ENCODE measurements around the gene CYSRT1. TPM values are rescaled to one million over a fixed set of nuclear protein-coding genes. Genes with fewer than 3 reads are reported as not detected.

The CYSRT1 gene
- total RNA-seq, 1 experiment from 2014 or later = 1.4 TPM

- Mint-ChIP-seq H3K9me3 (ENCODE audit: unreplicated experiment) (no peaks in the 10 kb centered on the region), H3K36me3 (ENCODE audit: insufficient read depth, unreplicated experiment) (peaks cover 21% of the 10 kb centered on the region), H3K4me1 (ENCODE audit: insufficient read depth, unreplicated experiment) (no peaks in the 10 kb centered on the region), H3K27ac (ENCODE audit: low read depth, unreplicated experiment) (no peak overlapping the region), H3K27me3 (ENCODE audit: insufficient read depth, unreplicated experiment) (no peaks in the 10 kb centered on the region), H3K4me3 (ENCODE audit: unreplicated experiment) (no peak overlapping the region)
- POLR2A ChIA-PET = interaction anchor here (2.4 to 5.6 kb wide), 2 partner anchors 9 to 30 kb away, joined by 6 to 118 read pairs; partner anchors contain the start of gene TUBB4B
- CTCF ChIA-PET = interaction anchor here (0.6 to 2.2 kb wide), 3 partner anchors 9 to 558 kb away, joined by 4 to 11 read pairs (median 8); no protein-coding TSS in a partner anchor
- no TSS peak for BruUV-seq (replicated peaks)
- TF ChIP-seq CTCF (IDR thresholded peaks at IDR 0.05; ENCODE audit: unreplicated experiment) = no peak
- intact Hi-C loops (cut with micrococcal nuclease) = no loop called here
- DNase-seq (ENCODE audit: unreplicated experiment) = no peak
Measured at GRCh38 chr9:137252555-137253506, 27.9 kb downstream of the CYSRT1 start.

GRCh38 chr9:137253717-137254623, 29.0 kb downstream of the CYSRT1 start:
- no TSS peak for BruUV-seq (replicated peaks)
- peak overlapping the region; percentile 82 for H3K4me3 Mint-ChIP-seq (ENCODE audit: unreplicated experiment)
- H3K9me3 Mint-ChIP-seq (ENCODE audit: unreplicated experiment) = no peaks in the 10 kb centered on the region
- no peak for DNase-seq (ENCODE audit: unreplicated experiment)
- H3K27ac Mint-ChIP-seq (ENCODE audit: low read depth, unreplicated experiment) = peak overlapping the region; percentile 77
- no peaks in the 10 kb centered on the region for H3K4me1 Mint-ChIP-seq (ENCODE audit: insufficient read depth, unreplicated experiment)
- CTCF ChIA-PET = interaction anchor here (0.6 to 2.2 kb wide), 5 partner anchors 10 to 559 kb away, joined by 3 to 11 read pairs (median 4); no protein-coding TSS in a partner anchor
- POLR2A ChIA-PET = interaction anchor here (0.7 to 5.6 kb wide), 12 partner anchors 11 to 365 kb away, joined by 3 to 118 read pairs (median 5); partner anchors contain the start of genes EHMT1, MAN1B1, SSNA1 and TOR4A
- peaks cover 33% of the 10 kb centered on the region for H3K36me3 Mint-ChIP-seq (ENCODE audit: insufficient read depth, unreplicated experiment)
- intact Hi-C loops (cut with micrococcal nuclease) = no loop called here
- H3K27me3 Mint-ChIP-seq (ENCODE audit: insufficient read depth, unreplicated experiment) = no peaks in the 10 kb centered on the region
- TF ChIP-seq CTCF (IDR thresholded peaks at IDR 0.05; ENCODE audit: unreplicated experiment) = no peak

GRCh38 chr9:137254624-137255447, 29.9 kb downstream of the CYSRT1 start, which contains the start of gene NELFB:
TSS of gene NELFB (plus strand) at chr9:137255327.
- Mint-ChIP-seq H3K4me3 (ENCODE audit: unreplicated experiment) (peak within 1 kb of the TSS; percentile 82), H3K27ac (ENCODE audit: low read depth, unreplicated experiment) (peak within 1 kb of the TSS; percentile 77), H3K4me1 (ENCODE audit: insufficient read depth, unreplicated experiment) (no peaks in the 10 kb centered on the region), H3K9me3 (ENCODE audit: unreplicated experiment) (no peaks in the 10 kb centered on the region), H3K36me3 (ENCODE audit: insufficient read depth, unreplicated experiment) (peaks cover 38% of the 10 kb centered on the region), H3K27me3 (ENCODE audit: insufficient read depth, unreplicated experiment) (no peaks in the 10 kb centered on the region)
- BruUV-seq (replicated peaks) = no TSS peak
- ChIA-PET POLR2A (interaction anchor here (0.7 to 5.6 kb wide), 15 partner anchors 11 to 364 kb away, joined by 3 to 118 read pairs (median 5); partner anchors contain the start of genes EHMT1, MAN1B1, SSNA1 and TOR4A), CTCF (interaction anchor here (0.8 to 2.2 kb wide), 4 partner anchors 11 to 23 kb away, joined by 3 to 11 read pairs (median 6); partner anchors contain the start of gene TOR4A)
- no peak for TF ChIP-seq CTCF (IDR thresholded peaks at IDR 0.05; ENCODE audit: unreplicated experiment)
- peak; percentile 86 for DNase-seq (ENCODE audit: unreplicated experiment)
- intact Hi-C loops (cut with micrococcal nuclease) = no loop called here

All from MCF 10A (cell line).